ENCODE measurements around the gene STX1A.

DNA sequence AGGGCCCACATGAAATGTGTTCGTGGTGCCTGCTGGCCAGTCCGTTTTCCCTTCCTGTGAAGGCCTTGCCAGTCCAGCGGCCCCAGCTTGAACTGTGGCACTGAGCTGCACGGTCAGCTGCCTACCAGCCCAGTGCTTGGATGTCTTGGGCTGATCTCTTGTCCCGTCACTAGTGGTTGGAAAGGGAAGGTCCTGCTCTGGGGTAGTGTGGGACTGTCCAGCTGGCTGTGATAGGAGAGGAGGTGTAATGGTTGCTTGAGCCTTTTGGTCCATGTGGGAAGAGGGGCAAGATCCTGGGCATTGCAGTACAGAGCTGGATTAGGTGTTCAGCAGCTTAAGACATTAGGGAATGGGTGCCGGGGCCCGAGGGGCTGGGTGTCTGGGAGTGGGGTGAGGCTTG, 21.1 kb downstream of the STX1A start:
- TF ChIP-seq POLR2AphosphoS5 (IDR thresholded peaks at IDR 0.05): no peak
- TF ChIP-seq POLR2A (IDR thresholded peaks at IDR 0.05): no peak
- TF ChIP-seq, protein P1, sequence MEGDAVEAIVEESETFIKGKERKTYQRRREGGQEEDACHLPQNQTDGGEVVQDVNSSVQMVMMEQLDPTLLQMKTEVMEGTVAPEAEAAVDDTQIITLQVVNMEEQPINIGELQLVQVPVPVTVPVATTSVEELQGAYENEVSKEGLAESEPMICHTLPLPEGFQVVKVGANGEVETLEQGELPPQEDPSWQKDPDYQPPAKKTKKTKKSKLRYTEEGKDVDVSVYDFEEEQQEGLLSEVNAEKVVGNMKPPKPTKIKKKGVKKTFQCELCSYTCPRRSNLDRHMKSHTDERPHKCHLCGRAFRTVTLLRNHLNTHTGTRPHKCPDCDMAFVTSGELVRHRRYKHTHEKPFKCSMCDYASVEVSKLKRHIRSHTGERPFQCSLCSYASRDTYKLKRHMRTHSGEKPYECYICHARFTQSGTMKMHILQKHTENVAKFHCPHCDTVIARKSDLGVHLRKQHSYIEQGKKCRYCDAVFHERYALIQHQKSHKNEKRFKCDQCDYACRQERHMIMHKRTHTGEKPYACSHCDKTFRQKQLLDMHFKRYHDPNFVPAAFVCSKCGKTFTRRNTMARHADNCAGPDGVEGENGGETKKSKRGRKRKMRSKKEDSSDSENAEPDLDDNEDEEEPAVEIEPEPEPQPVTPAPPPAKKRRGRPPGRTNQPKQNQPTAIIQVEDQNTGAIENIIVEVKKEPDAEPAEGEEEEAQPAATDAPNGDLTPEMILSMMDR (IDR thresholded peaks at IDR 0.05): no peak

All from sigmoid colon (tissue), 4 donors.